ENCODE measurements around the gene RBM5. TPM values are rescaled to one million over a fixed set of nuclear protein-coding genes. Genes with fewer than 3 reads are reported as not detected.
"Not testable (repeated sequence)": the region's sequence is repeated elsewhere in the genome, so short reads cannot be mapped to it uniquely, and the experiment has no call there.

Gene RBM5
- total RNA-seq (2014; rRNA removed; shearing (Covaris generic)) = 69.1 and 104 TPM in 2 replicates

- DNase-seq = peak; percentile 97
- peak within 1 kb of the TSS; percentile 99 for H3K4me3 ChIP-seq (ENCODE audit: insufficient read depth, low read depth, low read length)
- peaks cover 22% of the 10 kb centered on the region for H3K36me3 ChIP-seq (replicated peaks; ENCODE audit: control insufficient read depth, insufficient read depth, low read length)
- no peaks in the 10 kb centered on the region for H3K27me3 ChIP-seq (ENCODE audit: control insufficient read depth, insufficient read depth, low read length)
Observed at GRCh38 chr3:50088725-50089608, at the start of gene RBM5. Gene RBM5, plus strand, starts transcription at chr3:50088919. Its CDS starts 1,516 bp downstream, at chr3:50090435.

- no peaks in the 10 kb centered on the region for H3K27me3 ChIP-seq (ENCODE audit: control insufficient read depth, insufficient read depth, low read length)
- peaks cover 6% of the 10 kb centered on the region for H3K36me3 ChIP-seq (replicated peaks; ENCODE audit: control insufficient read depth, insufficient read depth, low read length)
- no peak for DNase-seq
- H3K4me3 ChIP-seq (ENCODE audit: insufficient read depth, low read depth, low read length) = no peak overlapping the region
Observed at GRCh38 chr3:50044976-50045375, 43.7 kb upstream of the RBM5 start.

DNA sequence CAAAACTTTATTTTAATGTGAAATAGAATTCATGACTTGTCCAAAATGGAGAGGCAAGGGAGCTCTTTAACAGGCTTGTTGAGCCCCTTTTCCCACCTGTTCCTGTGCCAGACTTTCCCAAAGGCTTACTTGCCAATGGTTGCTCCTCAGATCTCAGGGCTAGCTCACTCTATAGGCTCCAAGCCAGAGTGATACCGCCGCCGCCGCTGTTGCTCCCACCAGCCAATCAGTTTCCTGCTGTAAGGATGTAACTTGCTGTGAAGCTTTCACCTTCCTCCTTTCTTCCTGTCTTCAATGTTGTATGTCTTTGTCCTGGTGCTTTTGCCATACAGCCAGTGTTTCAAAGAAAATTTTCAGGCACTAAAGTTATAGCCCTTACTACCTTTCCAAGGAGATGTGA lies 41.3 kb upstream of the RBM5 start:
- Histone ChIP-seq H3K4me3 (ENCODE audit: insufficient read depth, low read depth, low read length) (no peak overlapping the region), H3K36me3 (replicated peaks; ENCODE audit: control insufficient read depth, insufficient read depth, low read length) (peaks cover 6% of the 10 kb centered on the region), H3K27me3 (ENCODE audit: control insufficient read depth, insufficient read depth, low read length) (no peaks in the 10 kb centered on the region)
- DNase-seq = no peak

DNA sequence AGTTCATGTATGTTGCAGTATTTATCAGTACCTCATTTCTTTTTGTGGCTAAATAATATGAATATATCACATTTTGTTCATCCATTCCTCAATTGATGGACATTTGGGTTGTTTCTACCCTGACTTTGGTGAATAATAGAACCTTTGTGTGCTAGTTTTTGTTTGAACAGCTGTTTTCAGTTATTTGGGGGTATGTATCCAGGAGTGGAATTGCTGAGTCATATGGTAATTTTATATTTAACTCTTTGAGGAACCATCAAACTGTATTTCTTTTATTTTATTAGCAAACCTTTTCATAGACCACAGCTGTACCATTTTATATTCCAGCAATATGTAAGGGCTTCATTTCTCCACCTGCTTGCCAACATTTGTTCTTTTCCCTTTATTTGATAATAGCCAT lies 38.4 kb upstream of the RBM5 start:
- Histone ChIP-seq H3K36me3 (replicated peaks; ENCODE audit: control insufficient read depth, insufficient read depth, low read length) (peaks cover 8% of the 10 kb centered on the region), H3K27me3 (ENCODE audit: control insufficient read depth, insufficient read depth, low read length) (no peaks in the 10 kb centered on the region), H3K4me3 (ENCODE audit: insufficient read depth, low read depth, low read length) (no peak overlapping the region)
- DNase-seq = no peak

GRCh38 chr3:50057756-50058155 lies 31.0 kb upstream of the RBM5 start:
- H3K27me3 ChIP-seq (ENCODE audit: control insufficient read depth, insufficient read depth, low read length) = no peaks in the 10 kb centered on the region
- DNase-seq = no peak
- no peak overlapping the region for H3K4me3 ChIP-seq (ENCODE audit: insufficient read depth, low read depth, low read length)
- H3K36me3 ChIP-seq (replicated peaks; ENCODE audit: control insufficient read depth, insufficient read depth, low read length) = peaks cover 24% of the 10 kb centered on the region

DNA sequence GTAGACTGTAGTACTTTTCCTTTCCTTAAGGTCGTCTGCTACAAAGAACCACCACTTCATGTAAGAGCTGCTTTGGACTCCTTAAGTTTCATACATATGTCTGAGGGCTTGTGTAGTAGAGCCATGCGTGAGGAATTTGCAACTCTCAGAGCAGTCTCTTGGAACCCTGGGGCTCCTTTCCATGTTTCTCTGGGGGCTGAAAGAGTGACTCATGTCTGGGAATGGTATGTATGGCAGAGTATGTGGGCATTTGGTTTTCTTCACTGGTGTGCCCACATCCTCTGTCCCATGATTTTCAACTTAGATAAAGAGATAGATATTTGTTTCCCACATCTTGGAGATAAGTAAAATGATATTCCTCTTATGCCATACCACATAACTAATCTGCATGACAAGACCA lies 20.6 kb upstream of the RBM5 start:
- no peaks in the 10 kb centered on the region for H3K27me3 ChIP-seq (ENCODE audit: control insufficient read depth, insufficient read depth, low read length)
- H3K4me3 ChIP-seq (ENCODE audit: insufficient read depth, low read depth, low read length) = no peak overlapping the region
- H3K36me3 ChIP-seq (replicated peaks; ENCODE audit: control insufficient read depth, insufficient read depth, low read length) = peaks cover 30% of the 10 kb centered on the region
- DNase-seq = no peak

DNA sequence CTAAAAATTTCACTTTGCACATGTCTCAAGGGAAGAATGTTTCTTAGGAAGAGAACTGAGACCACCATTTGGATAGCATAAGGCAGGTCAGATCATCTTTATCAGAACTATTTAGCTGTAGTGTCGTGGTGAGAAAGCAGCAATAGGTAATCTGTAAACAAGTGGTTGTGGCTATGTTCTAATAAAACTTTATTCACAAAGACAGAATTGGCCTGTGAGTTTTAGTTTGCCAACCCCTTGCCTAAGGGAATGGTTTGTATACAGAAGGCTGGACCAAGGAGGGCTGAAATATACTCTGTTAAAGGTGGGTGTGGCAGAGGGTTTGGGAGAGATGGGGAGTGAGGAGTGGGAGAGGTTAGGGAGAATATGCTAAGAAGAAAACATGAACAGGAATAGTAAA lies 10.6 kb upstream of the RBM5 start:
- H3K36me3 ChIP-seq (replicated peaks; ENCODE audit: control insufficient read depth, insufficient read depth, low read length) = peaks cover 12% of the 10 kb centered on the region
- H3K27me3 ChIP-seq (ENCODE audit: control insufficient read depth, insufficient read depth, low read length) = no peaks in the 10 kb centered on the region
- no peak for DNase-seq
- H3K4me3 ChIP-seq (ENCODE audit: insufficient read depth, low read depth, low read length) = no peak overlapping the region

DNA sequence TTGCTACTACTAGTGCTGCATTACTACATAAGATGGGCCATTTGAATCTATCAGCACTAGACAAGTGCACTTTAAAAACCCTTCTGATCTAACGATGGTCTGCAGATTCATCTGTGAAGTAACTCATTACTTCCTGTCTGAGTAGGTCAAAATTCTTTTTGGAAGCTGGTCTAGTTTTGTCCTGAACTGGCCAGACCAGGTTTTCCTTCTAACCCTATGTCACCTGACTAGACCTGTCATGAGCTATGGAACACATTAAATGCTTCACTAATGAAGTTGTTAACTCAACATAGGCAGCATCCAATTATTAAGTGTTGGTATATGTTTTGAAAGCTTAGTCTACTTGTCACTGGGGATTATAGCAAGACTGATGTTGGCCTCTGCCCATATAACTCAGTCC lies 10.1 kb upstream of the RBM5 start:
- no peaks in the 10 kb centered on the region for H3K27me3 ChIP-seq (ENCODE audit: control insufficient read depth, insufficient read depth, low read length)
- no peak for DNase-seq
- peaks cover 8% of the 10 kb centered on the region for H3K36me3 ChIP-seq (replicated peaks; ENCODE audit: control insufficient read depth, insufficient read depth, low read length)
- no peak overlapping the region for H3K4me3 ChIP-seq (ENCODE audit: insufficient read depth, low read depth, low read length)

- not testable (repeated sequence) for H3K36me3 ChIP-seq (replicated peaks; ENCODE audit: control insufficient read depth, insufficient read depth, low read length); DNase-seq; H3K27me3 ChIP-seq (ENCODE audit: control insufficient read depth, insufficient read depth, low read length); H3K4me3 ChIP-seq (ENCODE audit: insufficient read depth, low read depth, low read length)
Observed at GRCh38 chr3:50084951-50085350, 3.8 kb upstream of the RBM5 start.

DNA sequence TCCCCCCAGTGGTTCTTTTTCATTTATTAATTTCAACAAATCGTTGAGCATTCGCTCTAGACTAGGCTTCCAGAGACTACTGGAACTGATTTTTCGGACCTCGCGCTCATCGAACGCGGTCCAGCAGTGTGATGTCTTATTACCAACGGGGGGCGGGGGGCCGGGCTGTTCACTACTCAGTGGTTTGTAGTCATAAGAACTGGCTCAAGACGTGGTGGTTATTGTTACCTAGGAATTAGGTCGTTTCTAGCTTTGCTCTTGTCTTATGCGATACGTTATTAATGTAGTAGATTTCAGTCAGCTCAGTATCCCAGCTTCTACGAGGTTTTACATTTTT lies 858 bp downstream of the RBM5 start:
- peak overlapping the region; percentile 99 for H3K4me3 ChIP-seq (ENCODE audit: insufficient read depth, low read depth, low read length)
- H3K27me3 ChIP-seq (ENCODE audit: control insufficient read depth, insufficient read depth, low read length) = no peaks in the 10 kb centered on the region
- peak; percentile 76 for DNase-seq
- H3K36me3 ChIP-seq (replicated peaks; ENCODE audit: control insufficient read depth, insufficient read depth, low read length) = peaks cover 26% of the 10 kb centered on the region

GRCh38 chr3:50090984-50091383 lies 2.3 kb downstream of the RBM5 start:
- H3K36me3 ChIP-seq (replicated peaks; ENCODE audit: control insufficient read depth, insufficient read depth, low read length) = peaks cover 38% of the 10 kb centered on the region
- H3K4me3 ChIP-seq (ENCODE audit: insufficient read depth, low read depth, low read length) = no peak overlapping the region
- no peaks in the 10 kb centered on the region for H3K27me3 ChIP-seq (ENCODE audit: control insufficient read depth, insufficient read depth, low read length)
- no peak for DNase-seq

DNA sequence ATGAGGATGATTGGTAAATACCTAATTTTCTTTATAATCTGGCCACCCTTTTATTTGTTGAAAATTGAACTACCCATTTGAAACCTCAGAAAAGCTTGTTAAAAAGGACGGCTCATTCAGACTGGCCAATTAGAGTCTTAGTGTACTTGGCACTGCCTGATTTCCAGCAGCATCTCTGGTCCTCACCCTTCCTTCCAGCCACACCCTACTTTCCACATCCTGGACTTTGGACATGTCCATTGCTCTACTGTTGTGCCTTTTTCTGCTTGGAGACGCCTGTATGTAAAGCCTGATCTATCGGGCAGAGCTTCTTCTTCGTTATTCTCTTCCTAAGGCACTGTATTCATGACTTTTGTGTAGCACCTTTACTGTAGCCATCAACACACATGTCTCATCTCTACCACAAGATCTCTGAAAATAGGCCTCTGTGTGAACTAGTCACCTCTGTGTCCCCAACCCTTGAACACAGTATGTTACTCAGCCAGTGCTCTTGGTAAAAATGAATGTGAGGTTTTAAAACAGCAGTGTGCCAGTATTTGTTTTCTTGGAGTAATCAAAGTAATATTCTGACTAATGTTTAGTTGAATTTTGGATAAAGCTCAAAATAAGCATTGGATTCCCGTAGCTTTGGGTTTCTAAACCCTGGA lies 6.8 kb downstream of the RBM5 start:
- peaks cover 57% of the 10 kb centered on the region for H3K36me3 ChIP-seq (replicated peaks; ENCODE audit: control insufficient read depth, insufficient read depth, low read length)
- no peak for DNase-seq

GRCh38 chr3:50100386-50100785 lies 11.7 kb downstream of the RBM5 start:
- DNase-seq = no peak
- Histone ChIP-seq H3K4me3 (ENCODE audit: insufficient read depth, low read depth, low read length) (no peak overlapping the region), H3K36me3 (replicated peaks; ENCODE audit: control insufficient read depth, insufficient read depth, low read length) (peaks cover 51% of the 10 kb centered on the region), H3K27me3 (ENCODE audit: control insufficient read depth, insufficient read depth, low read length) (no peaks in the 10 kb centered on the region)

More for the DNA sequence above, 6.8 kb downstream of the RBM5 start:
- H3K27me3 ChIP-seq (ENCODE audit: control insufficient read depth, insufficient read depth, low read length) = no peaks in the 10 kb centered on the region
- H3K4me3 ChIP-seq (ENCODE audit: insufficient read depth, low read depth, low read length) = no peak overlapping the region

DNA sequence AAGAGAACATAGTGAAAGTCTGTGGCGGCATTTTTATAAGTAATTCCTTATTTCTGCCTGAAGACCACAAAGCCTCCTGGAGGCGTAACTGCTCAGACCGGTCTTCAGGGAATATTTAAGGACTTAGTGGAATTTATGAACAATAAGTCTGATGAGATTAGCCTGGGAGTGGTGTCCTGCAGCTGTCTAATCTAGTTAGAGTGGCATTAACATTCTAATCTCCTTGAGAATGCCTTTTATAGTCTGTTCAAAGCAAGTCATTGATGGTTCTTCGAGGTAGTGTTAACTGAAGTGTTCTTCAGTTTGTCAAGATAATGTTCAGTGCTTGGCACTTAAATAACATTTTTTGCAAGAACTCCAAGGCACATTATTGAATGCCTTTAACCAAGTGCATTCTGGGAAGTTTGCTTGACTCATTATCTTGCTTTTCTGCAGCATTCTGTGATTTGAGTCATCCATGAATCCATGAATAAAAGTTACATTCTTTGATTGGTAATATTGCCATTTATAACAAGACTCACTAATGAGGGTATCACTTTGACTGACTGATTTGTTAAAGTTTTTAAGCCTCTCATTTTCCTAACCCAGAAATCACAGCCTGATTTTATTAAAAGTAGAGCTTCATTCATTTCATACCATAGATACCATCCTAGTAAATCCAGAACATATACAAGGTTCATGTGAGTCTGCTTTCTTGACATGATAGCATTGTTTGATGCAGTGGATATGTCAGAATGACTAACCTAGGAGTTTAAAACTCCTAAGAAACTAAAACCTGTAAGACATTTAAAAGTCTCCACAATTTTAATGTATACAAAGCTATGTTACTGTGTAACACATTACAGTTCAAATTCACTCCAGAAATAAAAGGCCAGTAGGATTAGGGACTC lies 12.5 kb downstream of the RBM5 start:
- no peak overlapping the region for H3K4me3 ChIP-seq (ENCODE audit: insufficient read depth, low read depth, low read length)
- DNase-seq = no peak
- H3K36me3 ChIP-seq (replicated peaks; ENCODE audit: control insufficient read depth, insufficient read depth, low read length) = peaks cover 48% of the 10 kb centered on the region
- no peaks in the 10 kb centered on the region for H3K27me3 ChIP-seq (ENCODE audit: control insufficient read depth, insufficient read depth, low read length)

Measured in H7 (cell line).